KBM-7 (cell line): ENCODE data around the gene ZNF438.
A peak's percentile ranks its signal among the peaks of the same experiment; 100 is the strongest.

Experiments
- DNase-seq: peaks from one replicate; pipeline ENCODE4 v3.0.0-alpha.2; 2015
- in situ Hi-C: fragments of 300-500 bp; cut with MboI; formaldehyde crosslinking; loops from 2 replicates; pipeline ENCODE4 v1.14.3; 2020; ENCODE audit warnings: low sequenced_read_pairs, low pct_unique_long_range_greater_than_20kb, mixed read lengths

Gene ZNF438

DNA sequence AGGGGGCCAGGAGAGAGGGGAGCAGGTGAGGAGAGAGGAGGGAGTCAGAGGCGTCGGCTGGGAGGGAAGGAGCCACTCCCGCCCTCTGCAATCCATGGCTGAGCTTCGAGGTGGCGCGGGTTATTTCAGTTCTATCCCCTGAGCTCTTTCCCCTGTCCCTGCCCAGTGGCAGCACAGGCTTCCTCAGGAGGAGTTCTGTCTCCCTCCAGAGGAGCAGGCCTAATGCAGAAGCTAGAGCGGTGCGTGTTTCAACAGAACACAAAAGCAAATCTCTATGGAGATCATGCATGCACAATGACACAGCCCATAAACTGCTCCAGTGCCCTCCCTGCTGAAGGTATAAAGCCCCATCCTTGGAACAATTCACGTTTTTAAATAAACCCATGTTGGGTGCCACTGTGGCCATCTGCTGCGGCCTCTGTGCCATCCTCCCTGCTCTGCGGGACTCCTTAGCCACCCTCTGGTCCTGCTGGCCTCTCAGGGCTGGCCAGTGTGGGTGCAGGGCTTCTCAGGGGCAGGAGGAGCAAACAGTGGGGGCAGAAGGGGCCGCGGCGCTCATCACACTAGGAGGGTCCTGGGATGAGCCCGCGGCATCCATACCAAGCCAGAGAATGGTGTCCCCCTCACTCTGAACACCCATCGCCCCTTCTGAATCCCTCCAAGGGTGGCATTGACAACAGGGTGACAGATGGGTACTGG is 209.5 kb downstream of the ZNF438 start:
- in situ Hi-C loops = no loop called here
- DNase-seq = no peak

DNA sequence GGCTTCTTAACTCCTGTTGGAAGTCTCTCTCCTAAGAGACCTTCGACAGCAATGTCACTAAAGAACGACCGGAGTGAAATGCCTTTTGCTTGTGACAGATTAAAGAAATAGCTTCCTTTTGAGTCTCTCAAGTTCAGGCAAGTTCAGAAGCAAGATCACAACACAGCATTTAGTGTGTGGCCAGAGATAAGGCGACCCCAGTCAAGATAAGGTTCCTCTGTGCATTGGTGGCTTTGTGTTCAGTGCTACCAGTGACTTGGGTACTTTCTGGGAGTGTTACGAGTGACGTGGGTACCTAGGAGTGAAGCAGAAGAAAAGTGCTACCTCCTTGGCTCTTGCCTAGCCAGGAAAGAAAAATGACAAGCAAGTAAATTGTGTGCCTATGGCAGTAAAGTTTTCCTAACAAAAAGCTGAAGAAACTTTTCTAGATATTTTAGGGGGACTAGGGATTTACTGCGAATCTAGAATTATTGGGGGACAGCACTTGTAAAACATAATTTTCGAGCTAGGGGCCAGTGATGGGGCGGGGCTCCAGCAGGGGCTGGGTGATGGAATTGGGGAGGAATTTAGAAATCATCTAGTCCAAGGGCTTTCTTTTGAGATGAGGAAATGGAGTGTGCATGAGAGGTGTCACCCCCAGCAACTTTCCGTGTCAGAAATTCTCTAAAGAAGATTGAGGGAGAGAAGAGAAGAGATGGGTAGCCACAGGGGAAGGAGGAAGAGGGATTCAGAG is 210.2 kb downstream of the ZNF438 start:
- in situ Hi-C loops = no loop called here
- DNase-seq = peak; percentile 22

DNA sequence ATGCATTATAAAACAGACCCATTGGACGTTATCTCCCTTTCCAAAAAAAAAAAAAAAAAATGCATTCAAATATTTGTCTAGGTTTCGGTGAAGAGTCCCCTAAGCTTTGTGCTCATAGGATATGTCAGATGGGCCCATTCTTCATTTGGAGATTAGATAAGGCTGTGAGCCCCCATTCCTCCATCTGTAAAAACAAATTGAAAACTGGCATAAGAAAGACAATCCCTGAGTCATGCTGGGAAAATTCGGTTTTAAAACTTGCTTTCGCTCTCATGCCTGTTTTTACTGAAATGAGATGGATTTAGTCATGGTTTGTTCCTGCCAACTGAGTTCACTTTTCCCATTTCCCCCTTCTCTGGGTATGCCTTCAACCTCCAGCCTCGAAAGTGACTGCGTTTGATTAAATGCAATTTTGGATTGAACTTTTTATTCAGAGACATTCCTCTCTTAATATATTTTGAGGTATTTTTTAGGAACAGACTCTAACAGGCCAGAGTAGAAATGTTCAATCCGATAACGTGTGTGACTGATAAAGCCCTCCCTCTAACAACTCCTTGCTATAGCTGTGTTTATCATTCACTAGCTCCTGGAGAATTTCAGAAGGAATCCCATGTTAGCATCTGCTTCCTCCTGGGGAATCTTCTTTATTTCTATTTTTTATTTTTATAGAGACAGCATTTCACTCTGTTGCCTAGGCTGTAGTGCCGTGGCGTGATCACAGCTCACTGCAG is 211.2 kb downstream of the ZNF438 start:
- no peak for DNase-seq
- in situ Hi-C loops = no loop called here

DNA sequence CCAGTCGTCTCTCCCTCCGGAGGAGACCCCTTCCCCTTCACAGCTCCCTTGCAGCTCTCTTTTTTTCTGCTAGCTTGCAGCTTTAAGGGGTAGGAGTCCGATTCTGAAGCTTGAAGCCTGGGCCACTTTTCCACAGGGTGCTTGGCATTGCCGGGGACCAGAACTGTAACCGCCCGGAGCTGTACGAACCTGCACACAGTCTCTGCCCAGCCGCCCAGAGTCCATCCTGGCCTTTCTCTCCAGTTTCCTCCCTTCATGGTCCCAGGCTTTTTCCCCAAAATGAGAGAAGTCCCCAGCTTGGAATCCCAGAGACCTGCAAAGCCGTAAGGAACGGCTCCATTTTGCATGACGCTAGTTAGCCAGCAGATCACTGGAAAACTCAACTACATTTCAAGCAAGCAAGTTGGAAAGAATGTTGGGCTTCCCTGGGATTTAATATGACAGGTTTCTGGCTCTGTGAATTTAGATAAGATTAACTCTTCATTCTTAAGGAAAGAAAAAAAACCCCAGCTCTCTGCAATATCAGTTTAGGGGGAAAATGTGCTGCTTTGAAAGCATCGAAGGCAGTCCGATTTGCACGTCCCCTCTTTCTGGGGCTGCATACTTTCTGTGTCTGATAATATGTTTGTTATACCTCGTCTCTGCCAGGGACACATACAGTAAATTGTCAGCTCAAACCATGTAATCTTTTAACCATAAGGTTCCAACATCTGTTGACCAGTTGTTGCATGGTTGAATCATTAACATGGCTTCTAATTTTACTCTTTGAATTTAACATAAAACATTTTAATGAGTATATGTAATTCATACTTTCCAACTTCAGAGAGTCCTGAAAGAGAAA is 212.1 kb downstream of the ZNF438 start:
- DNase-seq = no peak
- in situ Hi-C loops = no loop called here

DNA sequence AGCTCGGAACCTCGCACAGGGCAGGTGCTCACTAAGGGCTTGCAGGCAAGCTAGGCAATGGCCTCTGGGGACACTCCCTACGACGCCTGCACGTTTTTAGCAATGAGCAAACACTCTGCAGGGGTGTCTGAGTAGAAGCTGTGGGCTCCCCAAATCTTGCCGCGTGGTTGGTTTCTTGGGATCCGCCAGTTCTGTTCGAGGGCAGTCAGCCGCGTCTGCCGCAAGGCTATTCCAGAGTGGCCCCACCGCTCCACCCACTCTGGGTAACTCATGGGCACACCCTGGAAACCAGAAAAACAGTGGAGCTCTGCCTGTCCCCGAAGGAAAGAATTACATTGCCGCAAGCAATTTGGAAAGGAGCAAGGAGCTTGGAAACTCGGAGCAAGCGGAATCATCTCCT is 212.8 kb downstream of the ZNF438 start:
- DNase-seq = no peak
- in situ Hi-C loops = no loop called here

DNA sequence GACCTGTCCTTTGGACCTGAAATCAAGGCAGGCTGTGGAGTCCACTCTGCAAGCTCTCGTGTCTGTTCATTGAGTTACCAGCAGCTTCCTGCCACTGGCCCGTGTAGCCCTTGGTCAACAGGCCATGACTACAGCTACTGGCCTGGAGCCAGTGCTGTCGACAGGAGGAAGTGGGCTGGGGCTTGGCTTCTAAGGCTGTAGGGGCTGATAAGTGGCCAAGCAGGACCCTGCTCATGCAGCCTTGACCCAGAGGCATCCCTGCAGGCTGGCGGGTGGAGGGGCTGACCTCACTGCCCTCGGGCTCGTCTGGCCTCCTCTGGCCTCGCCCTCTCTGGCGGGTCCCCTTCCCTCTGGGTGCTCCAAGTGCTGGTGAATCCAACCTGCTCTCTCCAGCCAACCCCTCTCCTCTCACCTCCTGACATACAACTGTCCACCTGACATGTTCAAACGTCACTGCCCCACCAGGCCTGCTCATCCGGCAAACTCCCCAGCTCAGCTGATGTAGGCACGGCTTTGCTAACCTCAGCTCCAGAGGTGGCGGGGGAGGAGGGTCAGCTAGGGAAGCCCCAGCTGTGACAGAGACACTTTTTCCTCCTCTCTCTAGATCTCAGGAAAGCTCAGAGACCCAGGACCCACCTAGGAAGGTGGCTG is 213.5 kb downstream of the ZNF438 start:
- DNase-seq = no peak
- in situ Hi-C loops = no loop called here

DNA sequence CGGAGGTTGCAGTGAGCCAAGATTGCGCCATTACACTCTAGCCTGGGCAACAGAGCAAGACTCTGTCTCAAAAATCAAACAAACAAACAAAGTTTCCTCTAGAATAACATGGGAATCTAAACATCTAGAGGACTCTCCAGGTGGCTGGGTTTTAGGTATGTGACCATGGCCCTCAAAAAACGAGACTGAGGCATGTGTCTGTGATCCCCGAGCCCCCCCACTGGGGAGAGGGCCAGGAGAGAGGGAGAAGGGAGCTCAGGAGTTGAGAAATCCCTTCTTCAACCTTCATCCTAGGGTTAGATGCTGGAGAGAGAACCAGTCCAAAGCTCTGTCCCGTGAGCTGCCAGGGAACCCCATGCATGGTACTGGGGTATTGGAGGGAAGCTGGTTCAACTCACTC is 214.1 kb downstream of the ZNF438 start:
- in situ Hi-C loops = no loop called here
- no peak for DNase-seq

DNA sequence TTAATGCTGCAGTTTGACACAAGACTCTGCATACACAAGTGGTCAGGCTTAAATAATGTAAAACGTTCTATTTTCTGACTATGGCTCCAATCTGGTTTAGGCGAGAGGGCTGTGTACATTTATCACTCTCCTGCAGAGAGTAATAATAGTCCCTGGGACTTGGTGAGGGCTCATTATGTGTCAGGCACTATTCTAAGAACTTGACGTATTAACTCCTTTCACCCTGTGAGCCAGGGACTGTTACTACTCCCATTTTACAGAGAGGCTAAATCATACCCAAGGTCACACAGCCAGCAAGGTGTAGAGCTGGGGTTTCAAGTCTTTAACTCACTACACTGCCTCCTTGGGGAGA is 214.9 kb downstream of the ZNF438 start:
- in situ Hi-C loops = no loop called here
- no peak for DNase-seq

DNA sequence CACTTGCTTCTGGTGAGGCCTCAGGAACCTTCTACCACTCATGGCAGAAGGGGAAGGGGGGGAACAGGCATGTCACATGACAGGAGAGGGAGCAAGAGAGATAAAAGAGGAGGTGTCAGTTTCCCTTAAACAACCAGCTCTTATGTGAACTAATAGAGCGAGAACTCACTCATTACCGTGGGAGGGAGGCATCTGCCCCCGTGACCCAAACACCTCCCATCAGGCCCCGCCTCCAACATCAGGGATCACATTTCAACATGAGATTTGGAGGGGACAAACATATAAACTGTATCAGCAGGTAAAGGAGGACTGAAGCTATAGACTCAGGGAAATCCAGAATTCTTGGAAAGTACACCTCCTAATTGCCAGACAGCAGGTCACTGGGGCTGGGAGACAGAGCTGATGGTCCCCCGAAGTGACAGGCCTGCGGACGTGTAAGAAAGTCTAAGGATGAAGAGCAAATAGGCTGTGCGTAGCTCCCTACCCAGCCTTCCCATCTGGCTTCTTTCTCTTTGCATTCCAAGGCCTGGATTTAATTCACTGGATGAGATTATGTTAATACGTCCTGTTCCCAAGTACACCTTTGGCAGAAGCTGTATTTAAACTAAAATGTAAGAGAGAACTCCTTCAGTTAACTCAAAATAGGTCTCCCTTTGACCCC is 215.4 kb downstream of the ZNF438 start:
- DNase-seq = no peak
- in situ Hi-C loops = no loop called here

DNA sequence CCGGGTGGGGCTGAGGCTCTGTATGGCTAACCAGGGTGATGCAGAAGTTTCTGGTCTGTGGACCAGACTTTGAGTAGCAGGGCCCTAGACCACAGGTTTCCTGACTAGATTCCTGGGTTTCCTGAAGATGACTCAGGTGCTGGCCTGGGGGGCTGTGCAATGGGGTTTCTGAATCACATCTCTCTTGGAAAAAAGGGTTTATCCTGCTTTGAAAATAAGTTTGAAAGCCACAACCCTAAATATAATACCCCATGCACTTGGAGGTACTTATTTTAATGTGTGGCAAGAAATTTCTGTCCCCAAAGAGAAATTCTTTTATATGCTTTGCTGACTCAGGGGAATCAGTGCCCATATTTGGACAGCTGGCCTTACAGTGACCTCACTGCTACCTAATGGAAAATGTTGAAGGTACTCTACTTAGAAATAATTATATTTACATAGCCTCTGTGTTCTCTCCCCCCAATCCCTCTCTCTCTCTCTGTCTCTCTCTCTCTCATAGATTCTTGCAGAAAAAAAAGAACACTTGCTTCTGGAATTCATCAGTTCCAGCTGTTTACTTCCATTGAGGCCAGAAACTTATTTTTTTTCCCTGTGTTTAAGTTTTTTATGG is 217.7 kb downstream of the ZNF438 start:
- DNase-seq = peak; percentile 14
- in situ Hi-C loops = no loop called here

DNA sequence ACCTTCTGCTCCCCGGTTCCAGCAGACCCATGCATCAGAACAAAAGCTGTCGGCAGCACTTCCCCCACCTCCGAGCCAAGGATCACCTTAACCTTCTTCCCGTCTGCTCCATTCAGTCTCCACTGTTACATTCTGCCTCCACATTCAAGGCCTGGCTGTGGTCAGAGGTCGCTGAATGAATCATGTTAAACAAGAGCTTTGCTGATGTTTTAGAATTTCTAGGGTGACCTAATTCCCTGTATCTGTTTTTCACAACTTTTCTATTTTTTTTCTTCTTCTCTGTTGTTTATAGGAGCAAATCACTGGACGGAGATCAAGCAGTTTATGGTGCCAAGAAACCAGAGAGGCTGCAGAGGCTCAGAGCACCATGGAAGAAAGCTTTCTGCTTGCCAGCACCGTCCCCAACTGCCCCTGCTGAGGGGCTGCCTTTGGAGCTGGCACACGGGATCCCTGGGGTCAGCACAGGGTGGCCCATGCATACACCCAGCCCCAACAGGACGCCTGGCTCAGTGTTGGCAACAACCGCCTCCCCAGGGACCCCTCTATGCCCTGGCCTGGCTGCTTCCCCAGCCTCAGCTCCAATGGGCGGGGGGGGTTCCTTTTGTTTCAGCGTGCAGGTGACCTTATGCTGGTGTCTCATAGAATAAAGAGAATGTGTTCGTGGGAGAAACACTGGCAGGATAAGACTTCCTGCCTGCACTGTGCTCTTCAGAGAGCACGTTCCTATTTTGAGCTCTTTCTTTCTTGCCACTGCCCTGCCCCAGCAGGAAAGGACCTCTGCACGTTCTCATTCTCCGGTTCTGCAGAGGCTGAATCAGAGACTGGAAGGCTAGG is 219.4 kb downstream of the ZNF438 start:
- in situ Hi-C loops = no loop called here
- DNase-seq = peak; percentile 14

DNA sequence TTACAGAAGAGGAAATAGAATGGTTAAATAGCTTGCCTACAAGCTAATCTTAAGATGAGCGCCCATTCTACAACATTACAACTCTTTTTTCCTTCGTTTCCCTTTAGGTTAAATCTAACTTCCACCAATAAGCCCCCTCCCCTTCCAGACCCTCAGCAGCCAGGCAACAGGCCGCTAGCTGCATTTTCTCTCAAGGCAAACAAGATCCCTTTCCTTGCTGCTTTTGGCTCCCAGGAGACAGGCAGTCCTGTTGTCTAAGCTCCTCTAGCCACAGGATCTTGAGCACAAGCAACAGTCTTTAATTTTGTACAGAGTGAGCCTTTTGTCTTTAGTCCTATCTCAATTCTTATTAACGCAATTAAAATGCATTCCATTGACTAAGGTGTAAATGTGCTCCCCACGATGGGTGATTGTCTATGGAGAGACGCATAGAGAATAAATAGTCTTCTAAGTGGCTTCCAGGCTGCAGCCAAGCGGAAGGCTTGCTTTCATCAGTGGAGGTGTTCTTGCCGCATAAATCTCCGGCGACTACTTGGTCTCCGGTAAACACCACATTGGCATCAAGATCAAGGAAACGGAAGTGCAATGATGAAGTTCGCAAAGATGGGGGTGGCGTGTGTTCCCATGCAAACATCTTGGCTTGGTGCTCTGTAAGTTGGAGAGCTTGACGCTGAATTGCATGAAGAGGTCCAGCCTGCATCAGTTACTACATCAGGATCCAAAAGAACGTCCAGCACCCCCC is 220.2 kb downstream of the ZNF438 start:
- in situ Hi-C loops = no loop called here
- DNase-seq = no peak

DNA sequence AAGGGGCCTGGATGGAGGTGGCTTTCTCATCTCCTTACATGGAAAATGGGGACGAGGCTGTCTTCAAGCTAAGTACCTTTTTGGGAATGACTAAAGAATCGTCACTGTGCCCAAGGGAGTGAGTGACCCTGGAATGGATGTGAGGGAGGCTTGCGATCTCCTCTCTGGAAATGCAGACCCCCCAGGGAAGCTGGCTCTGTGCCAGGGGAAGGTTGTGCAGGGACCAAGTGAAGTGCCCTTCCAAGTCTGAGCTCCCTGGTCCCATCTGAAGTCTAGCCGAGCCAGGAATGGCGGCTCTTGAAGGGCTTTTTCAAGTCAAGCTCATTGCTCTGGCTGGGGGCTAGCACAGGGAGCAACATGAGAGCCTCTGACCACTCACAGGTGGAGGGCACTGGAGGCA is 221.2 kb downstream of the ZNF438 start:
- DNase-seq = no peak
- in situ Hi-C loops = no loop called here

DNA sequence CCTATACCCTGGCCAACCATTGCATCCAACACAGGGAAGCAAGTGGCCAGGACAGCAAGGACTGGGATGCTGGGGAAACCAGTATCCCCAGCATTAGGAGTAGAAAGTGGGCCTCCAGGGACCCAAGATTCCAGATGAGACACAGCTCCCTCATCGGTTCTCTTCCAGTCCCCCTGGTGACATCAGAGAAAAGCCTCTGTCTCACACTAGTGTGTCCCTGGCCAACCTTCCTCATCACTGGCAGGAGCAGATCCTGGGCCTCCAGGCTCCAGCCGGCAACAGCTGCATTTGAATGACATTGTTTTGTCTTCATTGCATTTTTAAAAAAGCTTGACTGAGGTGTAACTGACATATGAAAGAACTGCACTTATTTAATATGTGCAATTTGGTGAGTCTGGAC is 224.8 kb downstream of the ZNF438 start:
- no peak for DNase-seq
- in situ Hi-C loops = no loop called here

DNA sequence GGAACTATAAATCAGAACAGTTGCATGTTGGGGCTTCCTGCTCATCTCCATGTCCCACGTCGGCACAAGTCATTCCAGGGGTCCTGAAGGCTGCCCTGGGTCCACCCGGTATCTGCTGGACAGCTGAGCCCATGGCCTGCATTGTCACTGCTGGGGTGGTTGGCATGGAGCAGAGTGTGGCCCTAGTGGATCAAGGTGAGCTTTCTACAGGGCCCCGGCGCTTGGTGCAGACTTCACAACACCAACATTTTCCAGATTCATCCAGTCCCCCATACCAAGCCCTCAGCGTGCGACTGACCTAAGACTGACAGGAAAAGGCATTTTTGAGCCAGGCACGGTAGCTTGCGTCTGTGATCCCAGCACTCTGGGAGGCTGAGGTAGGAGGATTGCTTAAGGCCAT is 226.6 kb downstream of the ZNF438 start:
- in situ Hi-C loops = no loop called here

DNA sequence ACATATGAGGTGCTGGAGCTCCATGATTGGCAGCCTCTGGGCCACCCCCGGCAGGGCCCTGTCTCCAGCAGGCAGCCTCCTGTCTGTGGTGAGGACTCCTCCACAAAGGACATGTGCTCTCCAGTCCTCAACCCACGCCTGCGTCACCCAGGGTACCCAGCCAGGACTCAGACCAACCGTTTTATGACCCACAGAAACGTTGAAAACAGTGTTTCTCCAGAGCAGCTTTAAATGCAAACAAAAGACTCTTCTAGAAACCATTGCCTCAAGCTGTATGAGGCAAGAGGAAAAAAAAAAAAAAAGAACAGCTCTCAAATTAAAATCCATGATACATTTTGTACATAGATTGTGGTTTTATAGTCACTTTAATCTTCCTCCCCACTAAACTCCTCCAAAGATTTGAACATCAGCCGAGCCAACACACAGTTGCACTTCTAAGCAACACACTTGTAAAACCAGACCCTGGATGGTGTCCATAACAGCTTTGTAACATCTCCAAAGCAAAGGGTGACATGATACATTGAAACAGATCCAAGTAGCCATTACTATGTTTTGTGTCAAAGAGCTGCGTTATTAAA is 227.1 kb downstream of the ZNF438 start:
- in situ Hi-C loops = no loop called here
- DNase-seq = no peak

More for the DNA sequence above, 226.6 kb downstream of the ZNF438 start:
- no peak for DNase-seq
